ENCODE measurements around the gene SV2C.

Gene SV2C

DNA sequence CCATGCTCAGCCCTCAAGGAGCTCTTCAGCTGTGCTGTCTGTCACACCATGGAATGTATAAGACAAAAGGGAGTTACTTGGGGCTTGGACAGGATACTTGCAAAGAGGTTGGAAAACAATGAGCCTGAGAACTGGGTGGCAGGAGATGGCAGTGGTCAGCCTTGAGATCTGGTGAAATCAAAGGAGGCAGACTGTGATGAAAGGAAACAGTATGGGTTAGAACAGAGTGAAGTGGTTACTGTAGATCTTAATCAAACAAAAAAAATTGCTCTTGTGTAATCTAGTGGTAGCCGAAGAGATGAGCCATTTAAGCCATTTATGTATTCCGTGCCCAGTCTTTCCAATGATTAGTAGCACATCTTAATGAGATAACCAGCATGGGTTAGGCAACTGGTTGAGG is 142.2 kb downstream of the SV2C start:
- Histone ChIP-seq H3K4me1 (ENCODE audit: control insufficient read depth, insufficient read depth, low read length) (no peaks in the 10 kb centered on the region; the same call in 1 of the 2 replicates), H3K27ac (ENCODE audit: extremely low read depth, low read depth, low read length) (no peak overlapping the region), H3K36me3 (ENCODE audit: control insufficient read depth in 2 of 2, insufficient read depth in 1 of 2, low read length in 2 of 2) (no peaks in the 10 kb centered on the region), H3K9me3 (ENCODE audit: control insufficient read depth, insufficient read depth, low read depth, low read length) (no peaks in the 10 kb centered on the region), H3K4me3 (ENCODE audit: low read depth, low read length) (no peak overlapping the region)
- TF ChIP-seq ZNF324 (tag by site-specific recombination; IDR thresholded peaks at IDR 0.05) (no peak), KLF8 (tag by site-specific recombination; IDR thresholded peaks at IDR 0.05) (no peak), ZNF341 (tag by site-specific recombination; IDR thresholded peaks at IDR 0.05; ENCODE audit: low read depth) (no peak), ZNF624 (tag by site-specific recombination; IDR thresholded peaks at IDR 0.05) (no peak), OSR2 (tag by site-specific recombination; IDR thresholded peaks at IDR 0.05) (no peak), ZNF138 (tag by site-specific recombination; IDR thresholded peaks at IDR 0.05; ENCODE audit: borderline replicate concordance) (no peak), ZXDB (tag by site-specific recombination; IDR thresholded peaks at IDR 0.05) (no peak), ZNF19 (tag by site-specific recombination; IDR thresholded peaks at IDR 0.05; ENCODE audit: low read depth) (no peak), ZSCAN23 (tag by site-specific recombination; IDR thresholded peaks at IDR 0.05) (no peak)
- TF ChIP-seq, protein P1, sequence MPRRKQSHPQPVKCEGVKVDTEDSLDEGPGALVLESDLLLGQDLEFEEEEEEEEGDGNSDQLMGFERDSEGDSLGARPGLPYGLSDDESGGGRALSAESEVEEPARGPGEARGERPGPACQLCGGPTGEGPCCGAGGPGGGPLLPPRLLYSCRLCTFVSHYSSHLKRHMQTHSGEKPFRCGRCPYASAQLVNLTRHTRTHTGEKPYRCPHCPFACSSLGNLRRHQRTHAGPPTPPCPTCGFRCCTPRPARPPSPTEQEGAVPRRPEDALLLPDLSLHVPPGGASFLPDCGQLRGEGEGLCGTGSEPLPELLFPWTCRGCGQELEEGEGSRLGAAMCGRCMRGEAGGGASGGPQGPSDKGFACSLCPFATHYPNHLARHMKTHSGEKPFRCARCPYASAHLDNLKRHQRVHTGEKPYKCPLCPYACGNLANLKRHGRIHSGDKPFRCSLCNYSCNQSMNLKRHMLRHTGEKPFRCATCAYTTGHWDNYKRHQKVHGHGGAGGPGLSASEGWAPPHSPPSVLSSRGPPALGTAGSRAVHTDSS (tag by site-specific recombination; IDR thresholded peaks at IDR 0.05) = no peak
- TF ChIP-seq, protein P2, sequence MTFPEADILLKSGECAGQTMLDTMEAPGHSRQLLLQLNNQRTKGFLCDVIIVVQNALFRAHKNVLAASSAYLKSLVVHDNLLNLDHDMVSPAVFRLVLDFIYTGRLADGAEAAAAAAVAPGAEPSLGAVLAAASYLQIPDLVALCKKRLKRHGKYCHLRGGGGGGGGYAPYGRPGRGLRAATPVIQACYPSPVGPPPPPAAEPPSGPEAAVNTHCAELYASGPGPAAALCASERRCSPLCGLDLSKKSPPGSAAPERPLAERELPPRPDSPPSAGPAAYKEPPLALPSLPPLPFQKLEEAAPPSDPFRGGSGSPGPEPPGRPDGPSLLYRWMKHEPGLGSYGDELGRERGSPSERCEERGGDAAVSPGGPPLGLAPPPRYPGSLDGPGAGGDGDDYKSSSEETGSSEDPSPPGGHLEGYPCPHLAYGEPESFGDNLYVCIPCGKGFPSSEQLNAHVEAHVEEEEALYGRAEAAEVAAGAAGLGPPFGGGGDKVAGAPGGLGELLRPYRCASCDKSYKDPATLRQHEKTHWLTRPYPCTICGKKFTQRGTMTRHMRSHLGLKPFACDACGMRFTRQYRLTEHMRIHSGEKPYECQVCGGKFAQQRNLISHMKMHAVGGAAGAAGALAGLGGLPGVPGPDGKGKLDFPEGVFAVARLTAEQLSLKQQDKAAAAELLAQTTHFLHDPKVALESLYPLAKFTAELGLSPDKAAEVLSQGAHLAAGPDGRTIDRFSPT (tag by site-specific recombination; IDR thresholded peaks at IDR 0.05) = no peak
- TF ChIP-seq, protein P3, sequence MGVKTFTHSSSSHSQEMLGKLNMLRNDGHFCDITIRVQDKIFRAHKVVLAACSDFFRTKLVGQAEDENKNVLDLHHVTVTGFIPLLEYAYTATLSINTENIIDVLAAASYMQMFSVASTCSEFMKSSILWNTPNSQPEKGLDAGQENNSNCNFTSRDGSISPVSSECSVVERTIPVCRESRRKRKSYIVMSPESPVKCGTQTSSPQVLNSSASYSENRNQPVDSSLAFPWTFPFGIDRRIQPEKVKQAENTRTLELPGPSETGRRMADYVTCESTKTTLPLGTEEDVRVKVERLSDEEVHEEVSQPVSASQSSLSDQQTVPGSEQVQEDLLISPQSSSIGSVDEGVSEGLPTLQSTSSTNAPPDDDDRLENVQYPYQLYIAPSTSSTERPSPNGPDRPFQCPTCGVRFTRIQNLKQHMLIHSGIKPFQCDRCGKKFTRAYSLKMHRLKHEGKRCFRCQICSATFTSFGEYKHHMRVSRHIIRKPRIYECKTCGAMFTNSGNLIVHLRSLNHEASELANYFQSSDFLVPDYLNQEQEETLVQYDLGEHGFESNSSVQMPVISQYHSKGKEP (tag by site-specific recombination; IDR thresholded peaks at IDR 0.05) = no peak
- POLR2A ChIA-PET = no interaction called here
- CTCF ChIA-PET = no interaction called here

DNA sequence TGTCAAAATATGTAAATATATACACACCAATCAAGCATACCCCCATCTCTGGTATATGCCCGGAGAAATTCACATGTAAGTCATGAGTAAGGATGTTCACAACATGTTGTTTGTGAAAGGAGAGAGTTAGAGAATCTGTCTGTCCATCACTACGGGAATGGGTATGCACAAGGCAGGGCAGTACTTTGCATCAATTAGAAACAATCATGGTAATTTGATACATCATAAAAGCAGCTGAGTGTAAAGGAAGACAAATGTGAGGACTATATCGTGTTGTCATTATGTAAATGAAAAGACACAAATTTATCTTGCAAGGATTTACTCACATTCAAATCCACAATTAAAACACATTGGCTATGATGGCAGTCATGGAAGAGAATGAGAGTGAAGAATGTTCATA is 146.7 kb downstream of the SV2C start:
- H3K27ac ChIP-seq (ENCODE audit: extremely low read depth, low read depth, low read length) = no peak overlapping the region
- TF ChIP-seq ZNF202 (tag by site-specific recombination; IDR thresholded peaks at IDR 0.05; ENCODE audit: borderline replicate concordance) (no peak), KLF1 (tag by site-specific recombination; IDR thresholded peaks at IDR 0.05) (no peak), ZNF785 (tag by site-specific recombination; IDR thresholded peaks at IDR 0.05) (no peak), ZNF843 (tag by site-specific recombination; IDR thresholded peaks at IDR 0.05) (no peak), ZNF501 (tag by site-specific recombination; IDR thresholded peaks at IDR 0.05) (no peak), ZNF654 (tag by site-specific recombination; IDR thresholded peaks at IDR 0.05; ENCODE audit: low read depth) (no peak), RBAK (tag by site-specific recombination; IDR thresholded peaks at IDR 0.05) (no peak), ZNF221 (tag by site-specific recombination; IDR thresholded peaks at IDR 0.05; ENCODE audit: borderline replicate concordance) (no peak), ZNF658 (tag by site-specific recombination; IDR thresholded peaks at IDR 0.05) (no peak)
- TF ChIP-seq, protein P4, sequence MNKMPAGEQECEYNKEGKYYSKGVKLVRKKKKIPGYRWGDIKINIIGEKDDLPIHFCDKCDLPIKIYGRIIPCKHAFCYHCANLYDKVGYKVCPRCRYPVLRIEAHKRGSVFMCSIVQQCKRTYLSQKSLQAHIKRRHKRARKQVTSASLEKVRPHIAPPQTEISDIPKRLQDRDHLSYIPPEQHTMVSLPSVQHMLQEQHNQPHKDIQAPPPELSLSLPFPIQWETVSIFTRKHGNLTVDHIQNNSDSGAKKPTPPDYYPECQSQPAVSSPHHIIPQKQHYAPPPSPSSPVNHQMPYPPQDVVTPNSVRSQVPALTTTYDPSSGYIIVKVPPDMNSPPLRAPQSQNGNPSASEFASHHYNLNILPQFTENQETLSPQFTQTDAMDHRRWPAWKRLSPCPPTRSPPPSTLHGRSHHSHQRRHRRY (tag by site-specific recombination; IDR thresholded peaks at IDR 0.05) = no peak
- TF ChIP-seq, protein P5, sequence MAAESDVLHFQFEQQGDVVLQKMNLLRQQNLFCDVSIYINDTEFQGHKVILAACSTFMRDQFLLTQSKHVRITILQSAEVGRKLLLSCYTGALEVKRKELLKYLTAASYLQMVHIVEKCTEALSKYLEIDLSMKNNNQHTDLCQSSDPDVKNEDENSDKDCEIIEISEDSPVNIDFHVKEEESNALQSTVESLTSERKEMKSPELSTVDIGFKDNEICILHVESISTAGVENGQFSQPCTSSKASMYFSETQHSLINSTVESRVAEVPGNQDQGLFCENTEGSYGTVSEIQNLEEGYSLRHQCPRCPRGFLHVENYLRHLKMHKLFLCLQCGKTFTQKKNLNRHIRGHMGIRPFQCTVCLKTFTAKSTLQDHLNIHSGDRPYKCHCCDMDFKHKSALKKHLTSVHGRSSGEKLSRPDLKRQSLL (tag by site-specific recombination; IDR thresholded peaks at IDR 0.05) = no peak
- TF ChIP-seq, protein P6, sequence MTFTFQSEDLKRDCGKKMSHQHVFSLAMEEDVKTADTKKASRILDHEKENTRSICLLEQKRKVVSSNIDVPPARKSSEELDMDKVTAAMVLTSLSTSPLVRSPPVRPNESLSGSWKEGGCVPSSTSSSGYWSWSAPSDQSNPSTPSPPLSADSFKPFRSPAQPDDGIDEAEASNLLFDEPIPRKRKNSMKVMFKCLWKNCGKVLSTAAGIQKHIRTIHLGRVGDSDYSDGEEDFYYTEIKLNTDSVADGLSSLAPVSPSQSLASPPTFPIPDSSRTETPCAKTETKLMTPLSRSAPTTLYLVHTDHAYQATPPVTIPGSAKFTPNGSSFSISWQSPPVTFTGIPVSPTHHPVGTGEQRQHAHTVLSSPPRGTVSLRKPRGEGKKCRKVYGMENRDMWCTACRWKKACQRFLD (tag by site-specific recombination; IDR thresholded peaks at IDR 0.05) = no peak
- H3K4me3 ChIP-seq (ENCODE audit: low read depth, low read length) = no peak overlapping the region
- ChIA-PET POLR2A (no interaction called here), CTCF (no interaction called here)
- no peaks in the 10 kb centered on the region for H3K36me3 ChIP-seq (ENCODE audit: control insufficient read depth in 2 of 2, insufficient read depth in 1 of 2, low read length in 2 of 2)
- no peaks in the 10 kb centered on the region for H3K9me3 ChIP-seq (ENCODE audit: control insufficient read depth, insufficient read depth, low read depth, low read length)
- H3K4me1 ChIP-seq (ENCODE audit: control insufficient read depth, insufficient read depth, low read length) = no peaks in the 10 kb centered on the region

Data from HEK293 (cell line).